Measurements from ENCODE around the gene SHISA5. TPM values are rescaled to one million over a fixed set of nuclear protein-coding genes. Genes with fewer than 3 reads are reported as not detected.

SHISA5 gene
- total and polyA plus RNA-seq, 10 of the 15 experiments (the other 5 are each of a cell fraction or from before 2014, with no cell fraction given): 17.1 to 148 (median 67.3) TPM

- TF ChIP-seq POLR2AphosphoS5 (IDR thresholded peaks at IDR 0.05; ENCODE audit: low read length) (no peak), HDGF (IDR thresholded peaks at IDR 0.05) (no peak), IRF5 (IDR thresholded peaks at IDR 0.05; ENCODE audit: borderline replicate concordance) (no peak)
Observed at GRCh38 chr3:48502121-48502520, 1.9 kb downstream of the SHISA5 start (continued).

- FAIRE-seq (no peak), ATAC-seq (no peak), DNase-seq (ENCODE audit: low read depth, low spot score) (no peak)
- Histone ChIP-seq H3K4me3 (no peak overlapping the region), H3K36me3 (ENCODE audit: control insufficient read depth in 2 of 2, insufficient read depth in 2 of 2, low read length in 1 of 2) (no peaks in the 10 kb centered on the region), H3K9me3 (replicated peaks; ENCODE audit: control insufficient read depth, insufficient read depth, low read length) (no peaks in the 10 kb centered on the region; the same call in 2 of the 3 replicates), H3K27ac (ENCODE audit: control insufficient read depth, insufficient read depth) (no peak overlapping the region), H3K4me2 (ENCODE audit: control insufficient read depth, insufficient read depth) (no peak overlapping the region), H3K4me1 (ENCODE audit: control insufficient read depth, insufficient read depth, low read length) (peaks cover 6% of the 10 kb centered on the region), H3K79me2 (ENCODE audit: control insufficient read depth, insufficient read depth, low read length) (no peaks in the 10 kb centered on the region), H3K27me3 (replicated peaks in 1 of 2; ENCODE audit: control insufficient read depth in 2 of 2, insufficient read depth in 2 of 2, low read length in 1 of 2) (no peaks in the 10 kb centered on the region), H3K9ac (ENCODE audit: control insufficient read depth, insufficient read depth, low read length) (no peak overlapping the region), H4K20me1 (ENCODE audit: control insufficient read depth, insufficient read depth) (no peaks in the 10 kb centered on the region), H2AFZ (ENCODE audit: control insufficient read depth, low read depth, low read length) (no peak overlapping the region)
- BruUV-seq (replicated peaks): no TSS peak
- ChIA-PET CTCF (interaction anchor here (1.0 to 1.2 kb wide), 2 partner anchors 28 to 65 kb away, joined by 3 to 4 read pairs; no protein-coding TSS in a partner anchor), POLR2A (no interaction called here), RAD21 (ENCODE audit: unreplicated experiment) (no interaction called here), SMC1A (ENCODE audit: uncharacterized antibody, unreplicated experiment) (no interaction called here)
- WGBS (ENCODE audit: insufficient coverage, insufficient replicate concordance, low lambda C conversion rate, missing lambda C conversion rate): 48% methylated on average over 7 of the region's 7 CpGs
- in situ Hi-C loops (cut with MboI) (no loop called here), intact Hi-C loops (cut with micrococcal nuclease; ENCODE audit: unreplicated experiment) (no loop called here)
- no peak for TF ChIP-seq NFYA (IDR thresholded peaks at IDR 0.05; ENCODE audit: borderline replicate concordance, low read depth, low read length)
- TF ChIP-seq FOXM1 (IDR thresholded peaks at IDR 0.05; ENCODE audit: low read depth, low read length): no peak
Observed at GRCh38 chr3:48501196-48501595, 2.8 kb downstream of the SHISA5 start.
